C1 segment of cervical spinal cord (tissue), 14 donors: ENCODE measurements around the gene BSG.

Experiments
- DNase-seq, 14 donors: peaks; one replicate each; lab custom pipeline; 2025; lab: John Stamatoyannopoulos, UW

Gene BSG

DNA sequence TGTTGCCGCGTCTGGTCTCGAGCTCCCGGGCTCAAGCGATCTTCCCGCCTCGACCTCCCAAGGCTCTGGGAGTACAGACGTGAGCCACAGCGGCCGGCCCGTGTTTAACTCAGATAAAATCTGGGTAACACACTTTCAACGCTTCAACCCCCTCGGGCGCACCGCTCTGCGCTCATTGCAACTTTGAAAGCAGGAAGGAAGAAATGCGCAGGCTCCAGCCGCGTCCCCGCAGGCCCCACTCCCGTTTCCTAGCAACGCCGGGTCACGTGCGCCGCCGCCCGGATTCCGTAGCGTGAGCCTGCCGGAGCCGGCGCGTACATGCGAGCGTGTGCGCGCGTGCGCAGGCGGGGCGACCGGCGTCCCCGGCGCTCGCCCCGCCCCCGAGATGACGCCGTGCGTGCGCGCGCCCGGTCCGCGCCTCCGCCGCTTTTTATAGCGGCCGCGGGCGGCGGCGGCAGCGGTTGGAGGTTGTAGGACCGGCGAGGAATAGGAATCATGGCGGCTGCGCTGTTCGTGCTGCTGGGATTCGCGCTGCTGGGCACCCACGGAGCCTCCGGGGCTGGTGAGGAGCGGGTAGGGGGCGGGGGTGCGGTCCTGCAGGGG lies at the start of gene BSG:
Gene BSG, plus strand, starts transcription at position 457 of the 603 bp plus-strand sequence. Its CDS starts 39 bp downstream, at position 496.
- DNase-seq, result peak; percentile 79 to 99 (median 93)

DNA sequence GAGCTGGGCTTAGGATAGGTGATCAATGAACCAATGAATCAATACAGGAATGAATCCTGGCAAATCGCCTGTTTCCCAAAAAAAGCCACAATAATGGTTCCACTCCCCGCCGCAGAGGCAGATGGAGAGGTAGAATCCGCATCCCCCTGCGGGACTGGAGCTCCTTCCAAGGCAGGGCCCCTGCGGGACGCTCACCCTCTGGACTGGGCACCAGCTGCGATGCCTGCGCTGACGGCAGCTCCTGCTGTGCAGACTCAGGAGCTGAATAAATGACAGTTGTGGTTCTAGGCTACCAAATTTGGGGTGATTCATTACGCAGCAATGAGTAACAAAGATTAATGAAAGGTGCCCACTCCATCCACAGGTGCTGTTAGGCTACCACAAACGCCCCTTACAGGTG lies 49.7 kb upstream of the BSG start:
- no peak for DNase-seq

DNA sequence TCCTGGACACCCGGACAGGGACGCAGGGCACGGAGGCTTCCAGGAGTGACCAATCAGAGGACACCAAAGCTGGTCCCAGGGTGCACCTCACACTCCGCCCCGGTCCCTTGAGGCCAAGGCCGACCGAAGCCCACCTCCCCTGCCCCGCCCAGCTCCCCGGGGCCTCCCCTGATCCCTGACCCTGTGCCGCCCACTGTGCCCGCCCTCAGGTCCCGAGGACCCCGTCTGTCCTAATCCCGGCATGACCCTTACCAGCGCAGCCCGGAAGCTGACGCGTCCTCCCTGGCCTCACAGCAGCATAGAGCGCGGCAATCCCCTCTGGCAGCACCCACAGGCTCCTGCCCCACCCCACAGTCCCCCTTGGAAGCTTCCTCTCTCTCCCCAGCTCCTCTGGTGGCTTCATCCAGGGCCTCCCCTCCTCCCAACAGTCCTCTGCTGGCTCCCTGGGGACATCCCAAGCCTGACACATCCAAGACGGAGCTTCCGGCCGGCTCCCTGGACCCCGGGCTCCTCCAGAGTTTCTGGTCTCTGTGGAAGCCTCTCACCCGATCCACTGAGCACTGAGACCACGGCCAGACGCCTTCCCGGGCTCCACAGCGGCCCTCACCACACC lies 48.2 kb upstream of the BSG start:
- no peak for DNase-seq

DNA sequence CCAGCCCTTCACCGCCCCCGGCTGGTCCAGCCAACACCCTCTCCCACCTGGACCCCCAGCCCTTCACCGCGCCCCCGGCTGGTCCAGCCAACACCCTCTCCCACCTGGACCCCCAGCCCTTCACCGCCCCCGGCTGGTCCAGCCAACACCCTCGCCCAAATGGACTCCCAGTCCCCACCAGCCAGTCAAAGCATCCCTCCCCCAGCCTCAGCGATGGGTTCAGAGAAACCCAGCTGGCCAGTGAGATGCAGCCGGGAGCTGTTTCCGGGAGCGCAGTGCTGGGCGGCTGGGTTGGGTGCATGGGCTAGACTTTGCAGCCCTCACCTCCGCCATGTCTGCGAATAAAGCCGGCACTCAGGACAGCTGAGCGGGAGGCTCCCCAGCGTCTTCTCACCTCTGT lies 47.4 kb upstream of the BSG start:
- no peak for DNase-seq

DNA sequence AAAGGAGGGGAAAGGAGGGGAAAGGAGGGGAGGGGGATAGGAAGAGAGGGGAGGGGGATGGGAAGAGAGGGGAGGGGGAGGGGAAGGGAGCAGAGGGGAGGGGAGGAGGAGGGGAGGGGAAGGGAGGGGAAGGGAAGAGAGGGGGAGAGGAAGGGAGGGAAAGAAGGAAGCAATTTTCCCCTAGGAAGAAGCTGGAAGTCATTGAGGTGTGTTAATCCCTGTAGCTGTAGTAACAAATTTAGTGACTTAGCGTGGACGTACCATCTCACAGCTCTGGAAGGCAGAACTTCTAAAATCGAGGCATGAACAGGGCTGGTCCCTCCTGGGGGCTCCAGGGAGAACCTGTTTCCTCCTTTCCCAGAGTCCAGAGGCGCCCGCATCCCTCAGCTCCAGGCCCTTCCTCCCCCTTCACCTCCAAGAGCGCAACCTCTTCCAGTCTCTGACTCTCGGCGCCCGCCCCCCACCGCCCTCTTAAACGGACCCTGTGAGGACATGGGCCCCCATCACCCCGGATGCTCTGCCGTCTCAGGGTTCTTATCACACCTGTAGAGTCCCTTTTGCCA lies 46.5 kb upstream of the BSG start:
- DNase-seq, result no peak

DNA sequence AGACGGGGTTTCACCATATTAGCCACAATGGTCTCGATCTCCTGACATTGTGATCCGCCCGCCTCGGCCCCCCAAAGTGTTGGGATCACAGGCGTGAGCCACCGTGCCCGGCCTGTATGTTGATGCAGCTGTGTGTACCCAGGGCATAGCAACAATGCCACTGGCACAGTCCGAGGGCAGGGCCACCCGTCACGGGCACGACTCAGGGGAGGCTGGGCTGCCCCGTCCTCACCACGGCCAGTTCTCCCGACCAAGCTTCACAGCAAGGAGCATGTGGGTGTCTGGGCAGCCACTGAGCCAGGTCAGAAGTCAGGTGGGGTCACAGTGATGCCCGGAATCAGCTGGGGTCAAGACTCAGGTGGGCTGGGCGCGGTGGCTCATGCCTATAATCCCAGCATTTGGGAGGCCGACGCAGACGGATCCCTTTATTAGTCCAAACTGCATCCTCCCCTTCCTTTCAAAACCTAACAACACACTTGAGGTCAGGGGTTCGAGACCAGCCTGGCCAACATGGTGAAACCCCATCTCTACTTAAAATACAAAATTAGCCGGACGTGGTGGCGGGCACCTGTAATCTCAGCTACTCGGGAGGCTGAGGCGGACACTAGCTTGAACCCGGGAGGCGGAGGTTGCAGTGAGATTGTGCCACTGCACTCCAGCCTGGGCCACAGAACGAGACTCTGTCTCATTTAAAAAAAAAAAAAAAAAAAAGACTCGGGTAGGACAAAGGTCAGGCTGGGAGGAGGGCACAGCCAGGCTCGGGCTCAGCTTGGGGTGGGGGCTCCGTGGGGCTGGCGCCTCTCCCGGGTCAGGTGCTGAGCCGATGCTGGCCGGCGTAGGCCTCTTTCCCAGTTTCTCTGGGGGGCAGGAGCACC lies 42.0 kb upstream of the BSG start:
- DNase-seq, result no peak

DNA sequence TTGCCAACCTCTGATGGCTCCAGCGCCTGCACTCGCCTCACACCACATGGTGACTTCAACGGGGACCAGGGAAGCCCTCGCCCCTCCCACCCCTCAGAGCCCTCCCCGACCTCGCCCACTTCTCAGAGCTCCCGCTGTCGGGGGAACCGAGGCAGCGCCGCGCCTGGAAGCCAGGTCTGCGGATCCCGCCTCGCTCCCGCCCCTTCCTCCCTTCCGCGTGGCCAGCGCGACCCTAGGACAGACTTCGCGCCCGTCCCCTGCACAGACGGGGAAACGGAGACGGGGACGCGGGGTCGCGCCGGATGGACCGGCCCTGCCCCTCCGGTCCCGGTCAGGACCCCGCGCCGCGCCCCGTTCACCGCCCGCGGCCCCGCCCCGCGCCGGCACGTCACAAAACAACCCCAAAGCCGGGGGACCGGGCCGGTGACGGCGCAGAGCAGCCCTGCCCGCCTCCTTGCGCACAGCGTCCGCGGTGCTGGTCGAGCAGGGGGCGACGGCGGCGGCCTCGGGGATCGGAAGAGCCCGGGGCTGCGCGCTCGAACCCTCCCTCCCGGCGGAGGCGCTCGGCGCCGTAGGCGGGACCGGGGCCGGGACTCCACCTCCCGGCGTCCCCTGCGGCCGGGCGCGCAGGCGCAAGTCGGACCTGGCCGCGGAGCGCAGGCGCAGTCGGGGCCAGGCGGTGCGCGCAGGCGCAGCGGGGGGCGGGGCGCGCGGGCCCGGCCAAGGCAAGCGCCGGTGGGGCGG lies 41.2 kb upstream of the BSG start:
- peak in 13 of 14 donors; percentile 59 to 94 (median 75) for DNase-seq

DNA sequence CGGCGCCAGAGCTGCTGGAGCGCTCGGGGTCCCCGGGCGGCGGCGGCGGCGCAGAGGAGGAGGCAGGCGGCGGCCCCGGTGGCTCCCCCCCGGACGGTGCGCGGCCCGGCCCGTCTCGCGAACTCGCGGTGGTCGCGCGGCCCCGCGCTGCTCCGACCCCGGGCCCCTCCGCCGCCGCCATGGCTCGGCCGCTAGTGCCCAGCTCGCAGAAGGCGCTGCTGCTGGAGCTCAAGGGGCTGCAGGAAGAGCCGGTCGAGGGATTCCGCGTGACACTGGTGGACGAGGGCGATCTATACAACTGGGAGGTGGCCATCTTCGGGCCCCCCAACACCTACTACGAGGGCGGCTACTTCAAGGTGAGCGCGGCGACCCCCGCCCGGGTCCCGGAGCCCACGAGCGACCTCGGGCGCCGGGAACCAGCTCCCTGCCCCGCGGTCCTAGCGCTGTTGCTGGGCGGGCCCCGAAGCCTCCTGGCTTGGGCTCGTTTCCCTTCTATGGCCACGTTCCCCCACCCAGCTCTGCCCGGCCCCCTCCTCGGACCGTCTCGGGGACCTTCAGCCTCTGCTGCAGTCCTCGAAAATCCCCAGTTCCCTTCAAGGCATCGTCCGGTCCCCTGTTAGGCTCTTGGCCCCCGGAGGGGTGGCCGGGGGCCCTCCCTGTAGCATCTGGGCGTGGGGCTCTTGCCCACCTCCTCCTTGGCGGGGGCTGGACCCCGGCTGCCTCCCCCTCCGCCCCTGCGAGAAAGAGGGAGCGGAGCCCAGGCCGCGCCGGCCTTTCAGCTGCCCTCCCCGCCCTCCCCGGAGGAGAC lies 40.4 kb upstream of the BSG start, which contains the start of gene CDC34:
Gene CDC34, plus strand, starts transcription at position 8 of the 808 bp plus-strand sequence. Its CDS starts 172 bp downstream, at position 180.
- DNase-seq, result peak in 3 of 14 donors; percentile 46 to 74 (median 52)

DNA sequence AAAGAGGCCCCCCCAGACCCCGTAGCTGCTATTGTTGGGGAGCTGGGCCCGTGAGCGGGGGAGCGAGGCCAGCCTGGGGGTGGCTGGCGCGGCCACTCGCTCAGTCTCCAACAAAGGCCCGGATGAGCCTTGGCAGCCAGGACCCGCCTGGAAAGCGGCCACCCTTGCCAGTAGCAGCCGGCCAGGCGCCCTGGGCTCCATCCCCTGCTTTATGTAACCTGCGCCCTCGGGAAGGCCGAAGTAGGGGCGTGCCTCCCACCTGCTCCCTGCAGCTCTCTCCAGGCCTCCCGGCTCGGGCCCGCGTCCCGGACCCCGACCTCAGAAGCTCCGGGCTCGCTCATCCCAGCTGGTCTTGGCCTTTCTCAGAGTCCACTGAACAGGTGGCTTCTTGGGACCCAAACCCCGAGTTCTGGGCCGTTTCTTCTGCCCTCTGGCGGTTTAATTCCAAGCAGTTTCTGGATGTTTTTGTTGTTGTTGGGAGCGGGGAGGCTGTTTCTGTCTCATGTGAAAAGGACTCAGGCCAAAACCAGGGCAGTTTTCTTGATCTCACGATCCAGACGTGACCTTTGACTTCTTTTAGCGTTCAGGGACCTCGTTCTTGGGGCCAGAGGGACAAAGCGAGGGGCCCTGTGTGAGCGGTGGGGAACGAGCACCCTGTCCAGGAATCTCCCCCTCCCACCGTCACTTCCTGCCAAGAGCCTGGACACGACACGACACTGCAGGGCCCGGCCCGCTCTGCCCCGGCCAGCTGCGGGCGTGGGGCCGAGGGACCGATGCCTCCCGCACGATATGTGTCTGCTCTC lies 39.6 kb upstream of the BSG start:
- DNase-seq, result peak in 13 of 14 donors; percentile 16 to 89 (median 78)

DNA sequence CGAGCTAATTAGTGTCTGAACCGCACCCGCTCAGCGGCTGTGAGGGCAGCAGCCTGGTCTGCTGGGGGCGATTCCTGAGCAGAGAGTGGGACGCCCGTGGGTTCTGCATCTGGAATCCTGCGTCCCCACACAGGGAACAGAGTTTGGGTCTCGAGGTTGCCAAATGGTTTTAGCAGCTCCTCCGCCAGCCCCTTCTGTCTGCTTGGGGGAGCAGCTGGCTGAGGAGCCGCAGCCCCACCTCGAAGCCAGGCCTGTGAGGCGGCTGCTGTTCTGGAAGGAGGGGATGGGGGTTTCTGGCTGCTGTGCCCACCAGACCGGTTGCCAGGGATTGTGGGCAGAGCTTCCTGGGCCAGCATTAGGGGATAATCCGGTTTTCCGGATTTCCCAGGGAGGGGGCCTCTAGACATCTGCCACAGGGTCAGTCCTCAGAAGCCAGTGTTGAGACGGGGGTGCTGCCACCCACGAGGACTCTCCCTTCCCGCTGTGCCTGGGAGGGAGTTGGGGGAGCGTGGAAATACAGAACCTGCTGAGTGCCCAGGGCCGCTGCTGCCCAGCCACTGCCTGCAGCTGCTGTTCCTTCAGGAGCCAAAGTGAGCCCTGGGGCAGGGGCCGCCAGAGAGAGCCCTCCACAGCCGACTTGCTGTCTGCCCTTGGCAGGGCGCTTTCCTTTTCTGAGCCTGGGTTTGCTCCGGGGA lies 38.9 kb upstream of the BSG start:
- DNase-seq, result no peak

DNA sequence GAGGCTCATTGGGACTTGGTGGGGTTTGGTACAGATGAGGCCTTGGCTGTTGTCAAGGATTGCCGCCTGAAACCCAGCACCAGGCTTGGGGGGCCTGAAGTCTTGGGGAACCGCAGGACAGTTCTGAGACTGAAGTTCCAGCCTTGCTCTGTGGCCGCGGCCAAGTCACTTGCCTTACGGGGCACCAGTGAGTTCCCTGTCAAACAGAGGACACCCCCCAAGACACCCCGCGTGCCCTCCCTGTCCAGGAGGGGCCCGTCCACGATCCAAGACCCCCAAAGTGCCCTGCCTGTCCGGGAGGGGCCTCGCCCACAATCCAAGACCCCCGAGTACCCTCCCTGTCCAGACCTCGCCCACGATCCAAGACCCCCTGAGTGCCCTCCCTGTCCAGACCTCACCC lies 38.3 kb upstream of the BSG start:
- no peak for DNase-seq

DNA sequence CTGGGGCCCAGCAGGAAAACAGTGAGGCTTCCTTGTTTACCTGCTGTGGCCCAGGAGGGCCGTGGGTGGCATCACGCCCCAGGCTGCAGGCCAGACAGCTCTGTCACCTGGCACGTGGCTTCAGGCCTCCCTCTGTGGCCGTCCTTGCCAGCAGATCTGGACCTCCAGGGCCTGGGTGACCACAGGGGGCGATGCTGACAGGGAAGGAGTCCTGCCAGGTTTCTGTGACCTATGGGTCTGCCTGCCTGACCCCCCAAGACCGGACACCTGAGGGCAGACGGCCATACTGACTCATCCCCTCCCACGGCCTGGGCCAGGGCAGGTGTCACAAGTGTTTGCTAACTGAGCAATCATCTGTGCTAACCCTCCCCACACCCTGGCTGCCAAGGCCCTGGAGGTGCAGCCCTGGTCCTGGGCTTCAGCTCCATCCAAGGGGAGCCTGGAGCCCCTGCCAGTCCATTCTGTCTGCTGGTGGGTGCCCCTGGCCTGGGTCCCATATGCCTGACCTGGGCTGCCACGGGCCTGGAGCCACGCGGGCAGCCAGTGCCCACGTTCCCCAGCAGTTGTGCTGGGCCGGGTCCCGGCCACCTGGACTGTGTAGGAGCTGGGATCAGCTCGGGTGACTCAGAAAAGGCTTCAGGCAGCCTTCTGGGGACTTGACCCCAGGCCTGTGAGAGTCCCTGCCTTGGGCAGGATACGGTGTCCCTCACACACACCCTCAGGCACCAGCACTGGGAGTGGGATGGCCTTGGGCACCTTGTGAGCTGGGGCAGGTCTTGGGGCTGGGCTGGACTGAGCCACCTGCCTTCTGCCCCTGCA lies 37.2 kb upstream of the BSG start:
- DNase-seq, result peak in 1 of 14 donors; percentile 78

DNA sequence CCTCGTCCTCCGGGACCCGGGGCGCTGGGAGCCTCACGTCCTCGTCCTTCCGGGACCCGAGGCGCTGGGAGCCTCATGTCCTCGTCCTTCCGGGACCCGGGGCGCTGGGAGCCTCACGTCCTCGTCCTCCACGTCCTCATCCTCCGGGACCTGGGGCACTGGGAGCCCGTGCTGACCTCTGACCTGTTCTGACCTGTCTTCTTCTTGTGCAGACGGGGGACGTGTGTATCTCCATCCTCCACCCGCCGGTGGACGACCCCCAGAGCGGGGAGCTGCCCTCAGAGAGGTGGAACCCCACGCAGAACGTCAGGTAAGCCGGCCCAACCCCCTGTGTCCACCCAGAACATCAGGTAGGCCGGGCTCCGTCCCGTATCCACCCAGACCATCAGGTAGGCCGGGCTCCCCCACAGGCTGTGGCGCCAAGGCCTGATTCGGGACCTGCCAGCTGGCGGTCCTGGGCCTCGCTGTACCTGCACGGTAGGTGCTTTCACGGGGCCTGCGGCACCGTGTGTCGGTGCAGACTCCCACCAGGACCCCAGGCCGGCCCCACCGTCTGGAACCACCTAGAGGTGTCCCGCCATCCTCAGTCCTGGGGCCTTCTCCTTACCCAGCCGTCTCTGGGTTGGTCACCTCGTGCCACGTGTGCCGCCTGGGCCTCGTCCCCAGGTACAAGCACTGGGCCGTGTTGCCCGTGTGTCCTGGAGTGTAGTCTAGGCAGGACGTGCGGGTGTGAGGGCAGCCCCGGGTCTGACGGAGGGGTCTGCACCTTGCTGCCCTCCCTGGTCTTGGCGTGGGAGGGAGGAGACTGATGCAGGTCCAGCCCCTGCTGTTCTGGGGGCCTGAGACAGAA lies 36.1 kb upstream of the BSG start:
- DNase-seq, result no peak

DNA sequence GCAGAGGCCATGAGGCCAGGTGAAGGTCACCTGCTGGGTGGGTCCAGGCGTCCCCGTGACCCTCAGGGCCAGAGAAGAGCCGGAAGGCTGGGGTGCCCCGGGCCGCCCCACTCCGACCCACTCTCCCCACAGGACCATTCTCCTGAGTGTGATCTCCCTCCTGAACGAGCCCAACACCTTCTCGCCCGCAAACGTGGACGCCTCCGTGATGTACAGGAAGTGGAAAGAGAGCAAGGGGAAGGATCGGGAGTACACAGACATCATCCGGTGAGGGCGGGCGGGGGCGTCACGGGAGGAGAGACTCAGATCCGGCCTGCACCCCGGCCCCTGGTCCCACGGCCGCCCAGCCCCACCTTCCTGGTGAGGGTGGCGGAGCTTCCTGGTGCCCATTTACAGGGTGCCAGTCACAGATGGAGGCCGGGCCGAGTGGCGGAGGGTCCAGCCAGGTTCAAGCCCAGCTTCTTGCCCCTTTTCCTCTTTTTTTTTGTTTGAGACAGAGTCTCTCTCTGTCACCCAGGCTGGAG lies 35.5 kb upstream of the BSG start:
- no peak for DNase-seq

DNA sequence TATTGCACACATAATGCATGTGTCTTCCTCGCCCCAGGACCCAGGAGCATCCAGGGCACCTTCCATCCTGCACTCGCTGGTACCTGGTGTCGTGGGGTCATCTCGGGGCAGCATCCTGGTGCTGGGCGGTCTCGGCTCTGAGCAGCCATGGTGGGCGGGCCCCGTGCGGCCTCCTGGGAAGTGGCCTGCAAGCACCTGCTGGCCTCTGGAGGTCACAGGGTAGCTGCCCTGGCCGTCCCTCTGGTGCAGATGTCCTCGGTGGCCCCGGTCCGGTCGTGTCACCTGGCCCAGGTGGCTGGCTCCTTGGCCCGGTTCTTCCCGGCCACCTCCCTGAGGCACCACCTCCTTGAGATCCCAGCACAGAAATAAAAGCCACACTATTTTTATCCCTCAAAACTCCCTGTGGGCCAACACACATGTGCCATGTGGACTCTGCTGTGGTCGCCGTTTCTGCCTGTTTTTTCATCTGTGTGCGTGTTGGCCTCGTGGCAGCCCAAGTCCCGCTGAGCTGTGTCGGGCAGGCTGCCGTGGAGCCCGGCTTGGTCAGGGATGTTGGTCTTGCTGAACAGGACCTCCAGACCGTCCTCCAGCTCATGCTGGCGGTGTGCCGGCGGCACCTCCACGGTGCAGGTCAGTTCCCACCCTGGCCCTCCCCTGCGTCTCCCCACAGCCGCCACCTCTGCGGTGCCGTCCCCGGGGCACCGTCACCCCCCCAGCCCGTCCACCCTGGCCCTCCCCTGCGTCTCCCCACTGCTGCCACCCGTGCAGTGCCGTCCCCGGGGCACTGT lies 33.6 kb upstream of the BSG start:
- peak in 1 of 14 donors; percentile 27 for DNase-seq

DNA sequence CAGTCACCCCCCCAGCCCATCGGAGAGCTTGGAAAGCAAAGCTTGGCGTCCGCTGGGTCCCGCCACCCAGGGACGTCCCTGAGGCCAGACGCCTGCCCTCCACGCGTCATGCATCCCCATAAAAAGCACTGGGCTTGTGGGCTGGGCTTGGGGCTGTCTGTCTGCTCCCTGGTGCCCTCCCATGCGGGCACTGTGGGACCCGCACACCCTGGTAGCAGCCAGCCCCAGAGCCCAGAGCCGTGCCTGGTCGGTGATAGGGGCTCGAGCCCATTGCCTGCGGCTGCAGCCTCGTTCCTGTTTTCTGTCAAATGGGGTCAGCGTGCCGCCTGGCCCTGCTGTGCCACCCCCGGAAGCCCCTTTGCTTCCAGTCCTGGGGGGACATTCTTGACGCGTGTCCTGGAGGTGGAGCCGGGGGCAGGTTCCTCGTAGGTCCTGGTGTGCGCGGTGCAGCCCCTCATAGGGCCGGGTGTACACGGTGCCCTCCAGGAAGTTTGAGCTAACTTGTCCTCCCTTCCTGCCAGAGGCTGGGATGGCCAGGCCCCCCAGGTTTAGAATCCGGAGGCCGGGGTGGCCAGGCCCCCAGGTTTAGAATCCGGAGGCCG lies 32.9 kb upstream of the BSG start:
- DNase-seq, result no peak
